GM12875 (cell line): ENCODE measurements around the gene ATP2B2.

Experiments
- H3K4me3 ChIP-seq: one replicate; pipeline ENCODE4 v1.5.1; 2011; ENCODE audit warnings: low read depth, low read length, control low read depth
- CTCF ChIP-seq: IDR thresholded peaks from 2 replicates; pipeline ENCODE4 v1.5.1; 2011; ENCODE audit warnings: low read depth, mild to moderate bottlenecking, control low read depth, inconsistent platforms, low read length, moderate library complexity, borderline replicate concordance; ENCODE audit not compliant: insufficient read depth

Gene ATP2B2

GRCh38 chr3:10280571-10280970 lies 224.8 kb downstream of the ATP2B2 start:
- no peak overlapping the region for H3K4me3 ChIP-seq
- no peak for TF ChIP-seq CTCF

- H3K4me3 ChIP-seq: no peak overlapping the region
- no peak for TF ChIP-seq CTCF
These were observed 225.2 kb downstream of the ATP2B2 start for GRCh38 chr3:10280177-10280529.

GRCh38 chr3:10279384-10280176 lies 225.8 kb downstream of the ATP2B2 start:
- H3K4me3 ChIP-seq: no peak overlapping the region
- TF ChIP-seq CTCF: no peak

GRCh38 chr3:10278501-10278900 lies 226.9 kb downstream of the ATP2B2 start:
- TF ChIP-seq CTCF: no peak
- no peak overlapping the region for H3K4me3 ChIP-seq

- no peak for TF ChIP-seq CTCF
- no peak overlapping the region for H3K4me3 ChIP-seq
These were observed 228.2 kb downstream of the ATP2B2 start for GRCh38 chr3:10277115-10277625.

- no peak overlapping the region for H3K4me3 ChIP-seq
- no peak for TF ChIP-seq CTCF
These were observed 230.8 kb downstream of the ATP2B2 start for GRCh38 chr3:10274601-10275000.
